NCI-H146 (cell line): ENCODE results near the gene RNU6-9.
"Not testable (repeated sequence)": the region's sequence is repeated elsewhere in the genome, so short reads cannot be mapped to it uniquely, and the experiment has no call there.

Experiments
- DNase-seq: peaks from one replicate; lab custom pipeline; 2025; lab: John Stamatoyannopoulos, UW

The RNU6-9 gene

DNA sequence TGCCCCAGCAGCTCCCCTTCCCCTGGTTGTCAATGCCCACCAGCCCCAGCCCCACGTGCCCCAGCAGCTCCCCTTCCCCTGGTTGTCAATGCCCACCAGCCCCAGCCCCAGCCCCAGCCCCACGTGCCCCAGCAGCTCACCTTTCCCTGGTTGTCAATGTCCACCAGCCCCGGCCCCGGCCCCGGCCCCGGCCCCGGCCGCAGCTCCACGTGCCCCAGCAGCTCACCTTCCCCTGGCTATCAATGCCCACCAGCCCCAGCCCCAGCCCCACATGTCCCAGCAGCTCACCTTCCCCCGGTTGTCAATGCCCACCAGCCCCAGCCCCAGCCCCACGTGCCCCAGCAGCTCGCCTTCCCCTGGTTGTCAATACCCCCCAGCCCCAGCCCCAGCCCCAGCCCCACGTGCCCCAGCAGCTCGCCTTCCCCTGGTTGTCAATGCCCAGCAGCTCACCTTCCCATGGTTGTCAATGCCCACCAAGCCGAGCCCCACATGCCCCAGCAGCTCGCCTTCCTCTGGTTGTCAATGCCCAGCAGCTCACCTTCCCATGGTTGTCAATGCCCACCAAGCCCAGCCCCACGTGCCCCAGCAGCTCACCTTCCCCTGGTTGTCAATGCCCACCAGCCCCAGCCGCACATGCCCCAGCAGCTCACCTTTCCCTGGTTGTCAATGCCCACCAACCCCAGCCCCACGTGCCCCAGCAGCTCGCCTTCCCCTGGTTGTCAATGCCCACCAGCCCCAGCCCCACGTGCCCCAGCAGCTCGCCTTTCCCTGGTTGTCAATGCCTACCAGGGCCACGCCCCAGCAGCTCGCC lies 14.3 kb upstream of the RNU6-9 start:
- not testable (repeated sequence) for DNase-seq

DNA sequence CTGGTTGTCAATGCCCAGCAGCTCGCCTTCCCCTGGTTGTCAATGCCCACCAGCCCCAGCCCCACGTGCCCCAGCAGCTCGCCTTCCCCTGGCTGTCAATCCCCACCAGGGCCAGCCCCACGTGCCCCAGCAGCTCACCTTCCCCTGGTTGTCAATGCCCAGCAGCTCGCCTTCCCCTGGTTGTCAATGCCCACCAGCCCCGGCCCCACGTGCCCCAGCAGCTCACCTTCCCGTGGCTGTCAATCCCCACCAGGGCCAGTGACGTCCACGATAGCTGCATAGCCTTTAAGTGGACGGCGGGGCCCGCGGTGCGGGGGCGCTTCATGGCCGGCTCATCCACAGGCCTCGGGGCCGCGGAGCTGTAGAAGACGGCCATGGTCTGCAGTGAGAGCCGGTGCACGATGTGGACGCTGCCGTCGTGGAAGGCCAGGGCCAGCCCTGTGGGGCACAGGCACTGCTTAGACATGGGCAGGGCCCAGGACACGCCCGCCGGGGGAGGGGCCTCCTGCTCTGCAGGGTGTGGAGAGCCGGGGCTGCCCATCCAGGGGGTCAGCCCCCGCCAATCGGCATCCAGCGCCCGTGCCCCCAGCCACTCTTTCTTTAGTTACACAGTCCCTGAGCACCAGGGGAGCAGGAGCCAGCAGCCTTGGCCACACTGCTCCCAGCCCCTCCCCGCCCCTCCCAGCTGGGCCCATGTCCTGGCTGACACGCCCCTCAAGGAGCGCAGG lies 13.4 kb upstream of the RNU6-9 start:
- DNase-seq = no peak

DNA sequence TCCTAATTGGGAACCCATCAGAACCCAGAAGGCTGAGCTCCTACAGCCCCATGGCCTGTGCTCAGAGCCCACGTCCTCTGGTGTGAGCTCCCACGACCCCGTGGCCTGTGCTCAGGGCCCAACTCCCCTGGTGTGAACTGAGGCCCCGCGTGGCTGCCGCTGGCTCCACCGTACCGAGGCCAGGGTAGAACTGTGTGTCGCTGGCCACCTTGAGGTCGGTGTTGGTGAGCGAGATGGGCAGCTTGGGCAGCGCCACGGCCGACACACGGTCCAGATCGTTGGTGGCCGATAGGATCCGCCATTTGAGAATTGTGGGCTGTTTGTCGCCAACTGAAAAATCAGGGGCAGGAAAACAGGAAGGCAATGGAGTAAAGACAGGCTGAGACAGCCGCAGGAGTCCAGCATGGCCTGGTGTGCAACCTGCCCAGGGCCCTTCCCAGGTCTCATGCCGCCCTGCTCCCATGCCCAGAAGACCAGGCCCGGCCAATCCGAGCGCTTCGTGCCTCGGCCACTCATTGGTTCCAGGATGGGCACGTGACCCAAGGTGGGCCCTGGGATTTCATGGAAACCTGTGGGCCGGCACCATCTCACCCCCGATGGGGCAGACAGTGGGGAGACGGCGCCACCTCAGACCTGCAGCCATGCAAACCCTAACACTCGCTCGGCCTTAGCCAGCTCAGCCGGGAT lies 11.8 kb upstream of the RNU6-9 start:
- no peak for DNase-seq

DNA sequence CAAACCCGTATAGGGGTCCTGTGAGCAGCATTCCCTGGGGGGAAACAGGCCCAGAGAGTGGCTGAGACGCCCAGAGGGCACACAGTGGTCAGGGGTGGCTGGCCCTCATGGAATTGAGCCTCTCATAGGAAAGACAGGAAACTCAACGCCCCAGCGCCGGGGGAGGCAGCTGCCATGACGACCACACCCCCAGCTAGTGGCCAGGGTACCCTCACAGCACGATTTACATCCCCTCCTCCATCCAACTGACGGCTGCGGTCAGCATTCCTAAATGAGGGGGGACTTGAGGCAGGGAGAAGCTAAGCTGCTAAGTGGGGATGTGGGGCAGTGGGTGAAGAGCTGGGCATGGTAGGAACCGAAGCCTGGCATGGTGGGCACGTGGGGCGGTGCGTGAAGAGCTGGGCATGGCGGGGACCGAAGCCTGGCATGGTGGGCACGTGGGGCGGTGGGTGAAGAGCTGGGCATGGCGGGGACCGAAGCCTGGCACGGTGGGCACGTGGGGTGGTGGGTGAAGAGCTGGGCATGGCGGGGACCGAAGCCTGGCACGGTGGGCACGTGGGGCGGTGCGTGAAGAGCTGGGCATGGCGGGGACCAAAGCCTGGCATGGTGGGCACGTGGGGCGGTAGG lies 10.3 kb upstream of the RNU6-9 start:
- DNase-seq = no peak

DNA sequence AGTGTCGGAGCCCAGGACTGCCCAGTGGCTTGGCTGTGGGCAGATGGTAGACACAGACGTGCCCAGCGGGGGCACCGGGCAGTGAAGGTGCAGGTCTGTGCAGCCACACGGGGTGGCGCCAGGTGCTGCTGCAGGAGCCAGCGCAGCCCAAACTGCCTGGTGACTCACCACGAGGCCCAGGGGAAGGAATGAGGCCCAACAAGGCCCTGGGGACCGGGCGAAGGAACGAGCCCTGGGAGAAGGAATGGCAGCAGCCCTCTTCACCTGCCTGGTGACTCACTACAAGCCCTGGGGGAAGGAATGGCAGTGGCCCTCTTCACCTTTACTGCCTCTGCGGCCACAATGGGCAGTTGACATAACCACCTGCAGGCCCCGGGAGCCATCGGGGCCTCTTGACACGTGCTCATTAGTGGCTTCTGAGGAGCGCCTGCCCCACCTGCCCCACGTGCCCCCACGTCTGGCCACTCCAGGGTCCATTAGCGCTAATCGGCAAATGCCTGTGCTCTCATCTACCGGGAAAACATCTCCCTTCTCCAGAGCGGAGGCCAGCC lies 9.5 kb upstream of the RNU6-9 start:
- DNase-seq = peak; percentile 59

DNA sequence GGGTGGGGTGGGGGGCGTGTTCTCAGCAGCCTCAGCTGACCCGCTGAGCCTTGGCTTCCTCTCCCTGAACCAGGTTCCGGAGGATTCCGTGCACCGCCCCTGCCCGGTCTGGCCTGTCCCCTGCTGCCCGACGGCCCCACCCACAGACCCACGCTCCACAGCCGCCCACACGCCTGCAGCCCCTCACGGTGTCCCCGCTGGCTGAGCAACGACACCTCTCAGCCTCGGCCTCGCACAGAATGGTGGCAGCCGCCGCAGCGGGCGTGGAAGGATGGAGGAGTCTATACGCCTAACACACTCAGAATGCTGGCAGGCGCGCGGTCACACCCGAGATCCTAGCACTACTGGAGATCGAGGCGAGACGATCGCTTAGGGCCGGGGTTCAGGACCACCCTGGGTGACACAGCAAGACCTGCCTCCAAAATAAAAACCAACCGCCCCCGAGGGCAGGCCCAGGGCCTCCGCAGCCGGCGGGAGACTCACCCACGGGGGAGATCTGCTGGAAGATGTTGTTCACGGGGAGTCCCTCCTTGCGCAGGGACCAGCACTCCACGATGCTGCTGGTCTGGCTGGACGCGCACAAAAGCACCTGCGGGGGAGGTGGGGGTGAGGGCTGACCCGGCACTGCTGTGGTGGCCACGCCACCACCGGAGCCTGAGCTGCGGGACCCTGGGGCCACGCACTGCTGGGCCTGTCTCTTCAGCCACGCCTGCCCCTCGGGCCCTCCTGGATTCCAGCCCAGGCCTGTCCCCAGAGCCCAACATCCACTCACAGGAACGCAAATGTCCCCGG lies 8.7 kb upstream of the RNU6-9 start:
- DNase-seq = no peak

DNA sequence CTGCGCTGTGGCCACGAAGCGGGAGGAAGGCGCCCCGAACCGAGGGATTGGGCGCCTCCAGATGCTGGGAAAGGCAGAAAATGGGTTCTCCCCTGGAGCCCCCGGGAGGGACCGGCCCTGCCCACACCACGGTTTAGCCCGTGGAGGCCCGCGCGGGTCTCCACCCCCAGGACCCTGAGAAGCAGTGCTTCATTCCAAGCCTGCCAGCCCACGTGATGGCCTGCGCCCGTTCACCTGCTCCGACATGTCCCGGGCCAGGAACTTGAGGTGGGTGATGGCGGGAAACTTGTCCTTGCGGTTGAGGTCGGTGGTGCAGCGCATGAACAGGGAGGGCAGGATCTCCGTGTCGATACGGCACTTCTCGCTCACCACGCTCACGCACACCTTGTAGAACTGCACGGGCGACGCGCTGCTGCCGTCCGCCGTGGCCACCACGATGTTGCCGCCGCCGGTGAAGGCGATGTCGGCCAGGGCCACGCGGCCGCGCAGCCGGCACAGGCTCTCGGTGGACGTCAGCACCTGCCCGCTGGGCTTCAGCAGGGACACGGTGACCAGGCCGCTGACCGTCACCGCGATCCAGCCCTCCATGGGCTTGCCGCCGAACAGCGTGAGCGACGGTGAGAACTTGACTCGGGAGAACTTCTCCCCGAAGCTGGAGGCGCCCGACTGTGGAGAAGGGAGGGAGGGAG lies 7.6 kb upstream of the RNU6-9 start:
- no peak for DNase-seq

DNA sequence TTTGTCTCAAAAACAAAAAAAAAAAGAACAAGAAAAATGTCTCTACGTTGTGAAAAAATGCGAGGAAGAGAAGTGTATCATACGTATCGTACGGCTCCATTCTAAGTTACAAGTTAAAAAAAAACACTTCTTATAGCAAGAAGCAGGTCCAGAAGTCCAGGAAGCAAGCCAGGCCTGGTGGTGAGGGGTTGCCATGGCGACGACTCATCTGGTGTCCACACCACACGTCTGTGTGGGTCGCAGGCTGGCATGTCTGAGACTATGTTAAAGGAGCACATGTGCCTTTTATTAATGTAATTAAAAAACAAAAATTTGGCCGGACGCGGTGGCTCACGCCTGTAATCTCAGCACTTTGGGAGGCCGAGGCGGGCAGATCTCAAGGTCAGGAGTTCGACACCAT lies 6.2 kb upstream of the RNU6-9 start:
- no peak for DNase-seq

DNA sequence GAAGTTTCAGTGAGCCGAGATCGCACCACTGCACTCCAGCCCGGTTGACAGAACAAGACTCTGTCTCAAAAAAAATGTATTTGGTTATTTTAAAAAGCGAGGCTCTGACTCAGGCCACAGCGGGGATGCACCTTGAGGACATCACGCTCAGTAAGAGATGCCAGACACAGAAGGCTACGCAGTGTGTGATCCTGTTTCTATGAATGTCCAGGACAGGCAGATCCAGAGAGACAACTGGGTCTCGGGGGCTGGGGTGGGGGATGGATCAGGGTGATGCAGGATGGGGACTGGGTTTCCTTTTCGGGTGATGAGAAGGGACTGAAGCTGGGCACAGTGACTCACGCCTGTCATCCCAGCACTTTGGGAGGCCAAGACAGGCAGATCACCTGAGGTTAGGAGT lies 5.7 kb upstream of the RNU6-9 start:
- no peak for DNase-seq

DNA sequence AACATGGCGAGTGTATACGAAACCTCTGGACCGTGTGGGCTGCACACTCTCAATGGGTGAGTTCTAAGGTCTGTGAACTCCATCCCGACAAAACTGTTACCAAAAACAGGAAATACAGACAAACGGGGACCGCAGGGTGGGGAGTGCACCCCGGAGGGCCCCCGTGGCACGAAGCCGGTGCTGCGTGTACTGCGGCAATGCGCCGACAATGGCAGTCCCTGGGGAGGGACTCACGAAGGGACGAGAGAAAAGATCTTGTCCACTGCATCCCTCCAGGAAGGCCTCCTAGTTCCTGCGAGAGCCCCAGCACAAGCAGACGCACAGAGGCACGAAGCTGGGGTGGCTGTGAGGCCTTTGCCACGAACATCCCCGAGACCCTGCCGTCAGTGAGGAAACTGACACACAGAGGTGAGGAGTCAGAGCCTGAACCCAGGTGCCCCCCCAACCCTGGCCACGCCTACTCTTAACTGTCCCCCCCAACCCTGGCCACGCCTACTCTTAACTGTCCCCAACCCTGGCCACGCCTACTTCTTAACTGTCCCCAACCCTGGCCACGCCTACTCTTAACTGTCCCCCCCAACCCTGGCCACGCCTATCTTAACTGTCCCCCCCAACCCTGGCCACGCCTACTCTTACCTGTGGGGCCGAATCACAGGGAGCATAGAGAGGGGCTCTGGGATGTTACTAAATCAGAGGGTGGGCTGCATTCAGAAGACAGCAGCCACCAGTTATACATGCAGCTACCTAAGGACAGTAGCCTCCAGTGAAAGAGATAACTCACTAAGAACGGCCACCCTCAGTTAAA lies 4.5 kb upstream of the RNU6-9 start:
- DNase-seq = no peak

DNA sequence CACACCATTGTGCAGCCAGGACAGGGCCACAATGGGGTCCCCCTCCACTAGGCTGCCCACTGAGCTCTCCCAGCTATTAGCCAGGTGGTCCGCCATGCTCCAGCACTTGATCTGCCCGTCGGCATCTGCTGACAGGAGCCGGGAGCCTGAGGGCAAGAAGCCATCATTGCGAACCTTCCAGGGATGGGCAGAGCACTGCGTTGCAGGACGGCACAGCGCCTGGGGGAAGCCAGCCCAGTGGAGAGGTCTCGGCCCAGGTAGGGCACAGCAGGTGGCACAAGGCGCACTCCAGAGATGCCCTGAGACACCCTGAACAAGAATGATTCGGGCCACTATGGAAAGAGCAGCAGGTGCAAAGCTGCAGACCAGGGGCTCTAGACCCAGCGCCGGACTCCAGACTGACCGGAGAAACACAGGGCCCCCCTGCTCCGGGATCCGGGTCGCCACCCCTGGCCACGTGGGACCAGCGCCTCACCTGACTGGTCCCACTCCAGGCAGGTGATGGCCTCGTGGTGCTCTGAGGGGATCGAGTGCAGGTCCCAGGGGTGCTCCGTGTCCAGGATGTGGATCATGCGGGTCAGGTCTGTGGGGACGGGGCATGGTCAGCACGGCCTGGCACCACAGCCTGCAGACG lies 3.5 kb upstream of the RNU6-9 start:
- DNase-seq = no peak

DNA sequence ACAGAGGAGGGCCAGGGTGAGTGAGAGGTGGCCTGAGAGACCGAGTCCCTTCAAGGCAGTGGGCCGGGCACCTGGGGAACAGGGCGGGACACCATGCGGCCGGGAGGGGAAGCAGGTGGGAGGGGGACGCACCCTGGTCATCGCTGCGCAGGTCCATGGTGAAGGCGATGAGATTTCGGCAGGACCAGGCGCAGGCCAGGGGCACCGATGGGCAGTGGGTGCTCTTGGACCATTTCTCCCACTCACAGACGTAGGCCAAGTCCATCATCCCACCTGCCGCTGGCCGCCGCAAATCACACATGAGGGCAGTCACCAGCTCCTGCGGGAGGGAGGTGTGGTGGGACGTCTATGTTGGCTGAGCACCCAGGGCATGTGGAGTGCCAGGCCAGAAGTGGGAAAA lies 2.5 kb upstream of the RNU6-9 start:
- no peak for DNase-seq

DNA sequence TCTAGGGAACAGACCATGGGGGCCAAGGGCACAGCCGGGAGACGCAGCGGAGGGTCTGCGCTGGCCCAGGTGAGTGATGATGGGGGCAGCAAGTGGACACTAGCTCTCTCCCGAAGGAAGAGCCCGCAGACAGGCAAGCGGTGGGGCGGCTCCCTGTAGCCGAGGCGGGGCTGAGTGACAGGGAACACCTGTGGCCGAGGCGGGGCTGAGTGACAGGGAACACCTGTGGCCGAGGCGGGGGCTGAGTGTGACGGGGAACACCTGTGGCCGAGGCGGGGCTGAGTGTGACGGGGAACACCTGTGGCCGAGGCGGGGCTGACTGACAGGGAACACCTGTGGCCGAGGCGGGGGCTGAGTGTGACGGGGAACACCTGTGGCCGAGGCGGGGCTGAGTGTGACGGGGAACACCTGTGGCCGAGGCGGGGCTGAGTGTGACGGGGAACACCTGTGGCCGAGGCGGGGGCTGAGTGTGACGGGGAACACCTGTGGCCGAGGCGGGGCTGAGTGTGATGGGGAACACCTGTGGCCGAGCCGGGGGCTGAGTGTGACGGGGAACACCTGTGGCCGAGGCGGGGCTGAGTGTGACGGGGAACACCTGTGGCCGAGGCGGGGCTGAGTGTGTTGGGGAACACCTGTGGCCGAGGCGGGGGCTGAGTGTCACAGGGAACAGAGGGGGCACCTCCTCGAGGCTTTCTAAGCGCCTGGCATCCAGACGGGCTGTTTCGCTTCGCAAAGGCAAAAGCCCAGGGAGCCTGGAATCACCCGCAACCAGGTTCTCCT lies 1.7 kb upstream of the RNU6-9 start:
- peak; percentile 51 for DNase-seq

DNA sequence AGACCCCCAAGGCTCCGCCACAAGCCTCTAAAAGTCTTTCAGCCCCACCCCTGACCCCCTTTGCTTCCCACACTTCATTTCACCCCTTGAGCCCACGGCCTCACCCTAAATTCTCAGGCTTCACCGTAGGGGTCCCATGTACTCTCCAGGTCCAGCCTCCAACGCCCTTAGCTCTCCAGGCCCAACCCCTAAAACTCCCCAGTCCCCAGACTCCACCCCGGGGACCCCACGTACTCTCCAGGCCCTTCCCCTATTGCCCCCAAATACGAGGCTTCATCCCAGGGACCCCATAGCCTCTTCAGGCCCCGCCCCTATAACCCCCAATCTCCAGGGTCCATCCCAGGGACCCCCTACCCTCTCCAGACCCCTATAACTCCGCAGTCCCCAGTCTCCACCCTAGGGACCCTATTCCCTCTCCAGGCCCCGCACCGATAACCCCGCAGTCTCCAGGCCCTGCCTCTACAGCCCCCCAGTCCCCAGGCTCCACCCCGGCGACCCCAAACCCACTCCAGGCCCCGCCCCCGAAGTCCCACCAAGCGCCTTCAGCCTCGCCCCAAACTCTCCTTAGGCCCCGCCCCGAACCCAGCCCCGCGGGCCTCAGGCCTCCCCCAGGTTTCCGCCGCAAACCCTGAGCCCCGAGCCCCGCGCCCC lies 916 bp upstream of the RNU6-9 start:
- DNase-seq = no peak

DNA sequence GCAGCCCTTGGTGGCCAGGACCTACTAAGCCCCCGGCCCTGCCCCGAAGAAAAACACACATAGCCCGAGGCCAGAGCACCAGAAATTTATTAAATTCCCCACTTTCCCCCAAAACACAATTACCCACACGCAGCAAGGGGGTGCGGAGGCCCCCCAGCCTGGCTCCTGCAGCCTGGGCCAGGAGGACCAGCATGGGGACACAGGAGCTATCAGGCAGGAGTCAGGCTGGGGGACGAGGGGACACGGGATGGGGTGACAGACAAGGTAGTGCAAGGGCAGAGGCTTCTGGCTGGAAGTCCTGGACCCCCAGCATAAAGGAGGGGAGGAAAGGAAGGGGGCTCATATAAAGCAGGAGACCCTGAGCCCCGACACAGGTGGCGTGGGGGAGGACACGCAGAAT lies 3.1 kb downstream of the RNU6-9 start:
- DNase-seq = no peak

DNA sequence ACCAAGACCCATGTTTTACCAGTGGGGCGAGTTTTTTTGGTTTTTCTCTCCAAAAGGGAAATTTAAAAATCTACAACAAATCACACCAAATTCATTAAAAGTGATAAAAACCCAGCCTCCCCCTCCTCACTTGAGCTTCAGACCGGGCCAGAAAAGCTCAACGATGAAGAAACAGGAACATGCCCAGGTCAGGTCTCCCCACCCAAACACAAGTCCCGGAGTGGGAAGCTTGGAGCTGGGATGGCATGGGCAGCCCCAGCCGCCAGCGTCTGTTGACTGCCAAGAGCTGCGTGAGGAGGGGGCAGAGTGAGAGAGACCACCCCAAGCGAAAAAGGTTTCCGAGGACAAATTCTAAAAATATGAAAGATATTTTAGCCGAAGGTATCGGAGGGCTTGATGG lies 3.7 kb downstream of the RNU6-9 start:
- DNase-seq = no peak

DNA sequence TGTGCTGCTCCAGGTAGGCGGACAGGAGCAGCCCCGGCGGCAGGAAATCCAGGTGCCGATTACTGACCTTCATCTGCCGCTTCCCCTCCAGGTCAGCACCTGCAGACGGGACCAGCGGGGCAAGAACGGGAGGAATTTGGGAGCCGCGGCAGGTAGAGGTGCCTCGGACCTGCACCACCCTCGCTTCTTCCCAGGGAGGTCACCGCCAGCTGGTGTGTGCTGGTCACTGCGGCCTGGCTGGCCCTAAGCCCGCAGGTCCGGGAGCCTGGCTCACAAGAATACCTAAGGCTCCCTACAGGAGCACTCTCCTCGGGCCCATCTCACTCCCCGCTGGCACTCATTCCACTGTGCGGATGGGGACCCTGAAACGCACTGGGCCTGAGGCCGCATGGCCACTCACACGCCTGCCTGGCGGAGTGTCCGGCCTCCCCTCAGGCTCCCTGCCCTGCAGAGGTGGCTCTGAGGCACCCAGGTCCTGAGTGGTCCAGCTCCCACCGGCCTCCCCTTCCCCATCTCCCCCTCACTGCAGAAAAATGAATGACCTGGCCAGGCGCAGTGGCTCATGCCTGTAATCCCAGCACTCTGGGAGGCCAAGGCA lies 4.3 kb downstream of the RNU6-9 start:
- no peak for DNase-seq

DNA sequence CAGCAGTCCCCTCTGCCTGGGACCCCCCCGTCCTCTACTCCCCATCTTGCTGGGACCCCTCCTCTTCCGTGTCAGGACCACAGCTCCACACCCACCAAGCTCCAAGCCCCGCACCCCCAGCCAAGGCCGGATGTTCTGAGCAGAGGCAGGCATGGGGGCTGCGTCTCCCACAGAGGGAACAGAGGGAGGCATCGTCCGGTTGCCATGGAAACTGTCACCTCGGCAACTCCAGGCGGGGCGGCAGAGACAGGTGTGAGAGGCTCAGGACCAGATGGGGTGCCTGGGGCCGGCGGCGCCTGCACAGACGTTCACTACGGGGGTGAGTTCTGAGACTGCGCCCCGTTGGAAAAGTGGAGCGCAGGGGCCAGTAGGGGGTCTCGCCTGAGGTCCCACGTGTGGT lies 5.4 kb downstream of the RNU6-9 start:
- DNase-seq = peak; percentile 89
